SK-N-SH treated with all-trans-retinoic acid at 6 μM for 48 hours (cell line): ENCODE data around the gene CD6.

ENCODE experiments used
- ATAC-seq: fragments of 200-7000 bp; cut with Tn5 transposase; 3 replicates; pipeline ENCODE4 v1.9.1; 2020; ENCODE audit warnings: mild to moderate bottlenecking, moderate library complexity
- ARNTL ChIP-seq: fragments of 450-650 bp; formaldehyde crosslinking; IDR thresholded peaks from 2 replicates; pipeline ENCODE4 v1.5.0; 2020; ENCODE audit warnings: low read depth, mild to moderate bottlenecking, moderate library complexity, borderline replicate concordance
- ESRRG ChIP-seq: fragments of 250-450 bp; sonication (Bioruptor Pico); IDR thresholded peaks from 2 replicates; pipeline ENCODE4 v1.6.1; 2021; ENCODE audit warnings: mild to moderate bottlenecking
- GLIS3 ChIP-seq: fragments of 250-450 bp; sonication (Bioruptor Pico); IDR thresholded peaks from 2 replicates; pipeline ENCODE4 v1.5.0; 2020; ENCODE audit warnings: mild to moderate bottlenecking, moderate library complexity
- ISL1 ChIP-seq: fragments of 250-450 bp; sonication (Bioruptor Pico); IDR thresholded peaks from 2 replicates; pipeline ENCODE4 v2.1.2; 2022; ENCODE audit warnings: mild to moderate bottlenecking, moderate library complexity
- OSR1 ChIP-seq: fragments of 250-450 bp; sonication (Bioruptor Pico); IDR thresholded peaks from 2 replicates; pipeline ENCODE4 v1.8.0; 2022; ENCODE audit warnings: moderate library complexity, mild to moderate bottlenecking, inconsistent platforms
- PPARA ChIP-seq: fragments of 250-450 bp; sonication (Bioruptor Pico); IDR thresholded peaks from 2 replicates; pipeline ENCODE4 v1.5.0; 2020; ENCODE audit warnings: mild to moderate bottlenecking, borderline replicate concordance
- RARB ChIP-seq: fragments of 250-450 bp; sonication (Bioruptor Pico); IDR thresholded peaks from 2 replicates; pipeline ENCODE4 v1.8.0; 2021; ENCODE audit warnings: mild to moderate bottlenecking, moderate library complexity
- SNAI2 ChIP-seq: fragments of 250-450 bp; sonication (Bioruptor Pico); IDR thresholded peaks from 2 replicates; pipeline ENCODE4 v1.5.0; 2020; ENCODE audit warnings: mild to moderate bottlenecking, moderate library complexity
- TCF4 ChIP-seq: fragments of 250-450 bp; sonication (Bioruptor Pico); IDR thresholded peaks from 2 replicates; pipeline ENCODE4 v1.8.0; 2021; ENCODE audit warnings: mild to moderate bottlenecking, moderate library complexity, borderline replicate concordance
- TOX ChIP-seq: fragments of 250-450 bp; sonication (Bioruptor Pico); IDR thresholded peaks from 2 replicates; pipeline ENCODE4 v1.8.0; 2021; ENCODE audit warnings: mild to moderate bottlenecking, moderate library complexity, borderline replicate concordance
- ZC3H10 ChIP-seq: fragments of 250-450 bp; sonication (Bioruptor Pico); IDR thresholded peaks from 2 replicates; pipeline ENCODE4 v1.5.1; 2021; ENCODE audit warnings: mild to moderate bottlenecking, moderate library complexity
- ZFP3 ChIP-seq: fragments of 250-450 bp; sonication (Bioruptor Pico); IDR thresholded peaks from 2 replicates; pipeline ENCODE4 v1.5.0; 2020; ENCODE audit warnings: mild to moderate bottlenecking, moderate library complexity
- ZFP30 ChIP-seq: fragments of 450-650 bp; formaldehyde crosslinking; IDR thresholded peaks from 2 replicates; pipeline ENCODE4 v1.5.0; 2022; ENCODE audit warnings: mild to moderate bottlenecking, moderate library complexity
- ZNF70 ChIP-seq: fragments of 450-650 bp; formaldehyde crosslinking; IDR thresholded peaks from 2 replicates; pipeline ENCODE4 v1.5.0; 2020; ENCODE audit warnings: mild to moderate bottlenecking, moderate library complexity
- ZNF8 ChIP-seq: fragments of 450-650 bp; formaldehyde crosslinking; IDR thresholded peaks from 2 replicates; pipeline ENCODE4 v1.5.0; 2020; ENCODE audit warnings: mild to moderate bottlenecking, moderate library complexity
- TF ChIP-seq, protein P1 (sequence below): fragments of 250-450 bp; sonication (Bioruptor Pico); IDR thresholded peaks from 2 replicates; pipeline ENCODE4 v1.5.1; 2021; ENCODE audit warnings: mild to moderate bottlenecking, moderate library complexity
- TF ChIP-seq, protein P2 (sequence below): fragments of 250-450 bp; sonication (Bioruptor Pico); IDR thresholded peaks from 2 replicates; pipeline ENCODE4 v1.8.0; 2020; ENCODE audit warnings: mild to moderate bottlenecking, moderate library complexity, borderline replicate concordance
- TF ChIP-seq, protein P3 (sequence below): fragments of 250-450 bp; sonication (Bioruptor Pico); IDR thresholded peaks from 2 replicates; pipeline ENCODE4 v1.5.0; 2020; ENCODE audit warnings: mild to moderate bottlenecking, moderate library complexity
- TF ChIP-seq, protein P4 (sequence below): fragments of 250-450 bp; sonication (Bioruptor Pico); IDR thresholded peaks from 2 replicates; pipeline ENCODE4 v1.5.1; 2020; ENCODE audit warnings: low read depth, mild to moderate bottlenecking, moderate library complexity
- TF ChIP-seq, protein P5 (sequence below): fragments of 250-450 bp; sonication (Bioruptor Pico); IDR thresholded peaks from 2 replicates; pipeline ENCODE4 v1.8.0; 2021; ENCODE audit warnings: low read depth, mild to moderate bottlenecking, moderate library complexity, borderline replicate concordance

CD6 gene

DNA sequence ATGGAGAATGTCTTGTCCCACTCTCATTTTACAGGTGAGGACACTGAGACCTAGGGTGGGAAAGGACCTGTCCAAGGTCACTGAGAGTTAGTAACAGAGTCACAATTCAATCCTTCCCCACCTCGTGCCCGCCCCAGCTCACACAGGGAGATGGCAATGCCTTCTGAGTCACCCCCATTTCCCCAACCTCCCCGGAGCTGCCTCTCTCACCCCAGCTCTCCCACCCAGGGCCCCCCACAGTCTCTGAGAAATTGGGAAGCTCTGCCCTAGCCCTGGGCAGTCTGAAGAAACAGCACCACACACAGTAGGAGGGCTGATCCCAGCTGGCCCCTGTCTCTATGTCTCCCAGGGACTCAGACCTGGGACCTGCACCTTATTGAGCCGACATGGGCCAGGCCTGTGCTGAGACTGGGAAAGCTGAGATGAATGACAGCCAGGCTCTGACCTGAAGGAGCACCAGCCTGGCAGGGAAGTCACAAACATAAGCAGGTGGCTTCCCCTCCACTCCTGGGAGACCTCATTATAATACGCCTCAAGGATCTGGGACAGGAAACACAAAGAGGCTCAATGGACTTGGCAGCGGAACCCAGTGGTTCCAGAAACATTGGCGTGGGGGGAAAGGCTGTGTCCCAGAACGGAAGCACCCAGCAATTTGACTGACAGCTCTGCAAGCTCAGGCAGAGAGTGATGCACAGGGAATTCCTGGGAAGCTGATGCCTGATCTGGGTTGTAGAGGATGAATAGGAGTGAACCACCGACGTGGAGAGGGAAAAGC lies 51.0 kb downstream of the CD6 start:
- ATAC-seq: no peak
- TF ChIP-seq ISL1 (CRISPR knock-in tag) (no peak), ARNTL (CRISPR knock-in tag) (no peak), ZFP3 (CRISPR knock-in tag) (peak; percentile 85), TCF4 (CRISPR knock-in tag) (no peak), TOX (CRISPR knock-in tag) (no peak), RARB (no peak)
- TF ChIP-seq, protein P1, sequence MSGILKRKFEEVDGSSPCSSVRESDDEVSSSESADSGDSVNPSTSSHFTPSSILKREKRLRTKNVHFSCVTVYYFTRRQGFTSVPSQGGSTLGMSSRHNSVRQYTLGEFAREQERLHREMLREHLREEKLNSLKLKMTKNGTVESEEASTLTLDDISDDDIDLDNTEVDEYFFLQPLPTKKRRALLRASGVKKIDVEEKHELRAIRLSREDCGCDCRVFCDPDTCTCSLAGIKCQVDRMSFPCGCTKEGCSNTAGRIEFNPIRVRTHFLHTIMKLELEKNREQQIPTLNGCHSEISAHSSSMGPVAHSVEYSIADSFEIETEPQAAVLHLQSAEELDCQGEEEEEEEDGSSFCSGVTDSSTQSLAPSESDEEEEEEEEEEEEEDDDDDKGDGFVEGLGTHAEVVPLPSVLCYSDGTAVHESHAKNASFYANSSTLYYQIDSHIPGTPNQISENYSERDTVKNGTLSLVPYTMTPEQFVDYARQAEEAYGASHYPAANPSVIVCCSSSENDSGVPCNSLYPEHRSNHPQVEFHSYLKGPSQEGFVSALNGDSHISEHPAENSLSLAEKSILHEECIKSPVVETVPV: no peak
- TF ChIP-seq, protein P2, sequence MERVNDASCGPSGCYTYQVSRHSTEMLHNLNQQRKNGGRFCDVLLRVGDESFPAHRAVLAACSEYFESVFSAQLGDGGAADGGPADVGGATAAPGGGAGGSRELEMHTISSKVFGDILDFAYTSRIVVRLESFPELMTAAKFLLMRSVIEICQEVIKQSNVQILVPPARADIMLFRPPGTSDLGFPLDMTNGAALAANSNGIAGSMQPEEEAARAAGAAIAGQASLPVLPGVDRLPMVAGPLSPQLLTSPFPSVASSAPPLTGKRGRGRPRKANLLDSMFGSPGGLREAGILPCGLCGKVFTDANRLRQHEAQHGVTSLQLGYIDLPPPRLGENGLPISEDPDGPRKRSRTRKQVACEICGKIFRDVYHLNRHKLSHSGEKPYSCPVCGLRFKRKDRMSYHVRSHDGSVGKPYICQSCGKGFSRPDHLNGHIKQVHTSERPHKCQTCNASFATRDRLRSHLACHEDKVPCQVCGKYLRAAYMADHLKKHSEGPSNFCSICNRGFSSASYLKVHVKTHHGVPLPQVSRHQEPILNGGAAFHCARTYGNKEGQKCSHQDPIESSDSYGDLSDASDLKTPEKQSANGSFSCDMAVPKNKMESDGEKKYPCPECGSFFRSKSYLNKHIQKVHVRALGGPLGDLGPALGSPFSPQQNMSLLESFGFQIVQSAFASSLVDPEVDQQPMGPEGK: no peak
- TF ChIP-seq, all 23 proteins: peak for 1

DNA sequence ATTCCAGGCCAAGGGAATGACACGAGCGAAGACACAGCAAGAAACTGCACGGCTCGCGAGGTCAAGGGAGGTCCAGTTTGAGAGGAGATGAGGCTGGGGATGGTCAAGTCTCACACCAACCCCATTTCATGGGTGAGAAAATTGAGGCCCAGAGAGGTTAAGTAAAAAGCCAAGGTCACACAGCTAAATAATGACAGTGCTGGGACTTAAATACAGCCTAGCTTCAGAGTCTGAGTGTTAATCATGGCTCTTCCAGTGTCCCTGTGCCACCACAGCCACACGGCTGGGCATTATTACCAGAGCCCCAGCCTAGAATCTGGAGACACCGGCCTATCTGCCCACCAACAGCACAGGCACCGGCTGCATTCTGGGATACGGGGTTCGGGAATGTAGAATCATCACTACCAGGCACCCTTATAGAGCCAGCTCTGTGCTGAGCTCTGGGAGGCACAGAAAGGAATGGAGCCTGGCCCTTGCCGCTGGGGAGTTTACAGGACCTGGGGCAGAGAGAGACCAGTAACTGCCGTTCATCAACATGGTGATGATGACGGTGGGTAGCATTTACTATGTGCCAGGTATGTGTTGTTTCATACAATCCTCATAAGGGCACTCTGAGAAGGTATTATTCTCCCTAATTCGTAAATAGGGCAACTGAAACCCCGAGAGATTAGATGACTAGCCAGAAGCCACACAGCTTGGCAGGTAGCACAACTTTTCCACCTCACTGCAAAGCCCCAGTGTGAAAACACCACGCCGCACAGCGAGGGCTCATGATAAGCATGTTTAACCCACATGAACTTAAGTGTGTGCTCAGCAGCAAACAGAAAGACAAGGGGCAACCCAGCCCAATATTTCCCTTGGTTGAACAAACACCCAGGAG lies 51.8 kb downstream of the CD6 start:
- ATAC-seq: no peak
- TF ChIP-seq GLIS3 (CRISPR knock-in tag) (no peak), ZC3H10 (CRISPR knock-in tag) (no peak), TCF4 (CRISPR knock-in tag) (no peak), OSR1 (CRISPR knock-in tag) (no peak), SNAI2 (no peak), TOX (CRISPR knock-in tag) (no peak), ZFP30 (CRISPR knock-in tag) (no peak)
- TF ChIP-seq, protein P3, sequence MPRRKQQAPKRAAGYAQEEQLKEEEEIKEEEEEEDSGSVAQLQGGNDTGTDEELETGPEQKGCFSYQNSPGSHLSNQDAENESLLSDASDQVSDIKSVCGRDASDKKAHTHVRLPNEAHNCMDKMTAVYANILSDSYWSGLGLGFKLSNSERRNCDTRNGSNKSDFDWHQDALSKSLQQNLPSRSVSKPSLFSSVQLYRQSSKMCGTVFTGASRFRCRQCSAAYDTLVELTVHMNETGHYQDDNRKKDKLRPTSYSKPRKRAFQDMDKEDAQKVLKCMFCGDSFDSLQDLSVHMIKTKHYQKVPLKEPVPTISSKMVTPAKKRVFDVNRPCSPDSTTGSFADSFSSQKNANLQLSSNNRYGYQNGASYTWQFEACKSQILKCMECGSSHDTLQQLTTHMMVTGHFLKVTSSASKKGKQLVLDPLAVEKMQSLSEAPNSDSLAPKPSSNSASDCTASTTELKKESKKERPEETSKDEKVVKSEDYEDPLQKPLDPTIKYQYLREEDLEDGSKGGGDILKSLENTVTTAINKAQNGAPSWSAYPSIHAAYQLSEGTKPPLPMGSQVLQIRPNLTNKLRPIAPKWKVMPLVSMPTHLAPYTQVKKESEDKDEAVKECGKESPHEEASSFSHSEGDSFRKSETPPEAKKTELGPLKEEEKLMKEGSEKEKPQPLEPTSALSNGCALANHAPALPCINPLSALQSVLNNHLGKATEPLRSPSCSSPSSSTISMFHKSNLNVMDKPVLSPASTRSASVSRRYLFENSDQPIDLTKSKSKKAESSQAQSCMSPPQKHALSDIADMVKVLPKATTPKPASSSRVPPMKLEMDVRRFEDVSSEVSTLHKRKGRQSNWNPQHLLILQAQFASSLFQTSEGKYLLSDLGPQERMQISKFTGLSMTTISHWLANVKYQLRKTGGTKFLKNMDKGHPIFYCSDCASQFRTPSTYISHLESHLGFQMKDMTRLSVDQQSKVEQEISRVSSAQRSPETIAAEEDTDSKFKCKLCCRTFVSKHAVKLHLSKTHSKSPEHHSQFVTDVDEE: no peak
- TF ChIP-seq, protein P1: no peak
- TF ChIP-seq, protein P2: no peak

DNA sequence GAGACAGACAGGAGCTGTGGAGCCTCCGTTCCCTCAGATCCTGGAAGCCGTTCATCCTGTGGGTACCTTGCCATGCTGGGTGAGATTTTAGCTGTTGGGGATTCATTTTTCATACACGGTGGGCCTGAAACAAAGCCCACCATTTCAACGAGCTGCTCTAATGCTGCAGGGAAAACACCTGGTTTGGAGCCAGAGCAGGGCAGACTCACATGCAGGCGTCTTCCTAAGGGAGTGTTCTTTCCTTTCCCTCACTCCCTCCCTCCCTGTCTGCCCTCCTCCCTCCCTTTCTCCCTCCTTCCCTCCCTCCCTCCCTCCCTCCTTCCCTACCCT lies 52.5 kb downstream of the CD6 start:
- no peak for ATAC-seq
- TF ChIP-seq, protein P4, sequence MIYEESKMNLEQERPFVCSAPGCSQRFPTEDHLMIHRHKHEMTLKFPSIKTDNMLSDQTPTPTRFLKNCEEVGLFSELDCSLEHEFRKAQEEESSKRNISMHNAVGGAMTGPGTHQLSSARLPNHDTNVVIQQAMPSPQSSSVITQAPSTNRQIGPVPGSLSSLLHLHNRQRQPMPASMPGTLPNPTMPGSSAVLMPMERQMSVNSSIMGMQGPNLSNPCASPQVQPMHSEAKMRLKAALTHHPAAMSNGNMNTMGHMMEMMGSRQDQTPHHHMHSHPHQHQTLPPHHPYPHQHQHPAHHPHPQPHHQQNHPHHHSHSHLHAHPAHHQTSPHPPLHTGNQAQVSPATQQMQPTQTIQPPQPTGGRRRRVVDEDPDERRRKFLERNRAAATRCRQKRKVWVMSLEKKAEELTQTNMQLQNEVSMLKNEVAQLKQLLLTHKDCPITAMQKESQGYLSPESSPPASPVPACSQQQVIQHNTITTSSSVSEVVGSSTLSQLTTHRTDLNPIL: no peak
- TF ChIP-seq ESRRG (CRISPR knock-in tag): no peak
- TF ChIP-seq ZNF70 (CRISPR knock-in tag): no peak
- no peak for TF ChIP-seq OSR1 (CRISPR knock-in tag)
- TF ChIP-seq ZFP3 (CRISPR knock-in tag): no peak
- no peak for TF ChIP-seq TOX (CRISPR knock-in tag)
- TF ChIP-seq, protein P5, sequence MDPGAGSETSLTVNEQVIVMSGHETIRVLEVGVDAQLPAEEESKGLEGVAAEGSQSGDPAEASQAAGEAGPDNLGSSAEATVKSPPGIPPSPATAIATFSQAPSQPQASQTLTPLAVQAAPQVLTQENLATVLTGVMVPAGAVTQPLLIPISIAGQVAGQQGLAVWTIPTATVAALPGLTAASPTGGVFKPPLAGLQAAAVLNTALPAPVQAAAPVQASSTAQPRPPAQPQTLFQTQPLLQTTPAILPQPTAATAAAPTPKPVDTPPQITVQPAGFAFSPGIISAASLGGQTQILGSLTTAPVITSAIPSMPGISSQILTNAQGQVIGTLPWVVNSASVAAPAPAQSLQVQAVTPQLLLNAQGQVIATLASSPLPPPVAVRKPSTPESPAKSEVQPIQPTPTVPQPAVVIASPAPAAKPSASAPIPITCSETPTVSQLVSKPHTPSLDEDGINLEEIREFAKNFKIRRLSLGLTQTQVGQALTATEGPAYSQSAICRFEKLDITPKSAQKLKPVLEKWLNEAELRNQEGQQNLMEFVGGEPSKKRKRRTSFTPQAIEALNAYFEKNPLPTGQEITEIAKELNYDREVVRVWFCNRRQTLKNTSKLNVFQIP (CRISPR knock-in tag): no peak
- TF ChIP-seq ARNTL (CRISPR knock-in tag): no peak
- no peak for TF ChIP-seq PPARA (CRISPR knock-in tag)
- TF ChIP-seq ISL1 (CRISPR knock-in tag): no peak
- no peak for TF ChIP-seq RARB
- no peak for TF ChIP-seq SNAI2
- TF ChIP-seq TCF4 (CRISPR knock-in tag): no peak
- TF ChIP-seq ZFP30 (CRISPR knock-in tag): no peak
- no peak for TF ChIP-seq ZC3H10 (CRISPR knock-in tag)
- no peak for TF ChIP-seq GLIS3 (CRISPR knock-in tag)
- no peak for TF ChIP-seq ZNF8
